Trophoblast cell (in vitro differentiated cells and primary cell): Measurements from ENCODE around the gene TDRD6.

ENCODE experiments used
- DNase-seq, 2 donors: peaks; one replicate each; pipeline ENCODE4 v3.0.0-alpha.2; 2016
- H2AFZ ChIP-seq: 2 replicates; pipeline ENCODE4 v1.6.1; 2013; ENCODE audit warnings: low read length, moderate library complexity, mild to moderate bottlenecking; ENCODE audit not compliant: insufficient read depth, poor library complexity
- H2AK5ac ChIP-seq: 2 replicates; pipeline ENCODE4 v1.6.1; 2013; ENCODE audit warnings: mild to moderate bottlenecking, low read length
- H2BK120ac ChIP-seq: 2 replicates; pipeline ENCODE4 v1.6.1; 2013; ENCODE audit warnings: low read length, mild to moderate bottlenecking, moderate library complexity; ENCODE audit not compliant: insufficient read depth, poor library complexity
- H2BK12ac ChIP-seq: 2 replicates; pipeline ENCODE4 v1.6.1; 2013; ENCODE audit warnings: mild to moderate bottlenecking, low read length, moderate library complexity
- H2BK5ac ChIP-seq: 2 replicates; pipeline ENCODE4 v1.6.1; 2013; ENCODE audit warnings: low read length, low read depth, moderate library complexity, mild to moderate bottlenecking; ENCODE audit not compliant: poor library complexity
- H3K14ac ChIP-seq: 2 replicates; pipeline ENCODE4 v1.6.1; 2013; ENCODE audit warnings: mild to moderate bottlenecking, low read length
- H3K18ac ChIP-seq: 2 replicates; pipeline ENCODE4 v1.6.1; 2013; ENCODE audit warnings: mild to moderate bottlenecking, low read length
- H3K23ac ChIP-seq: 2 replicates; pipeline ENCODE4 v1.6.1; 2013; ENCODE audit warnings: low read length
- H3K27ac ChIP-seq: 2 replicates; pipeline ENCODE4 v1.5.1; 2013; ENCODE audit warnings: low read depth, mild to moderate bottlenecking, inconsistent platforms, low read length, moderate library complexity
- H3K27me3 ChIP-seq: 2 replicates; pipeline ENCODE4 v1.6.1; 2013; ENCODE audit warnings: inconsistent platforms, mild to moderate bottlenecking, low read length, moderate library complexity; ENCODE audit not compliant: insufficient read depth
- H3K36me3 ChIP-seq, 2 experiments: 1 replicate in 1 of 2; 2 replicates in 1 of 2; pipeline ENCODE4 v1.6.1; 2013; ENCODE audit warnings: low read length in 2 of 2, mild to moderate bottlenecking in 2 of 2, moderate library complexity in 1 of 2; ENCODE audit not compliant: insufficient read depth in 2 of 2, control insufficient read depth in 1 of 2
- H3K4ac ChIP-seq: 2 replicates; pipeline ENCODE4 v1.6.1; 2013; ENCODE audit warnings: low read depth, mild to moderate bottlenecking, low read length, moderate library complexity
- H3K4me1 ChIP-seq, 2 experiments: 1 replicate in 1 of 2; 2 replicates in 1 of 2; pipeline ENCODE4 v1.6.1; 2013; ENCODE audit warnings: low read length in 2 of 2, mild to moderate bottlenecking in 2 of 2, moderate library complexity in 1 of 2; ENCODE audit not compliant: insufficient read depth in 2 of 2, control insufficient read depth in 1 of 2
- H3K4me2 ChIP-seq: 2 replicates; pipeline ENCODE4 v1.6.1; 2013; ENCODE audit warnings: inconsistent platforms, mild to moderate bottlenecking, low read length, moderate library complexity
- H3K4me3 ChIP-seq: 2 replicates; pipeline ENCODE4 v1.5.1; 2013; ENCODE audit warnings: mild to moderate bottlenecking, low read depth, low read length, inconsistent platforms
- H3K79me1 ChIP-seq: one replicate; pipeline ENCODE4 v1.6.1; 2013; ENCODE audit warnings: low read length
- H3K79me2 ChIP-seq: 2 replicates; pipeline ENCODE4 v1.6.1; 2013; ENCODE audit warnings: low read length, mild to moderate bottlenecking; ENCODE audit not compliant: control insufficient read depth, insufficient read depth, poor library complexity
- H3K9ac ChIP-seq: 2 replicates; pipeline ENCODE4 v1.6.1; 2013; ENCODE audit warnings: mild to moderate bottlenecking, low read length
- H3K9me3 ChIP-seq: 2 replicates; pipeline ENCODE4 v1.6.1; 2013; ENCODE audit warnings: low read depth, mild to moderate bottlenecking, control low read depth, inconsistent platforms, low read length; ENCODE audit not compliant: insufficient read depth
- H4K12ac ChIP-seq: 2 replicates; pipeline ENCODE4 v1.6.1; 2013; ENCODE audit warnings: low read depth, mild to moderate bottlenecking, low read length, moderate library complexity
- H4K8ac ChIP-seq: 2 replicates; pipeline ENCODE4 v1.6.1; 2013; ENCODE audit warnings: low read depth, mild to moderate bottlenecking, low read length, moderate library complexity
- H4K91ac ChIP-seq: one replicate; pipeline ENCODE4 v1.6.1; 2013; ENCODE audit warnings: low read depth, mild to moderate bottlenecking, low read length, moderate library complexity
- WGBS: extraction: QIAGEN DNeasy Blood & Tissue Kit; methylation state at CpG from one replicate; pipeline ENCODE4 v1.1.7; 2013; ENCODE audit warnings: missing lambda C conversion rate; ENCODE audit not compliant: insufficient read length, insufficient coverage; ENCODE audit errors: extremely low coverage; 5-methylcytosine and 5-hydroxymethylcytosine counted together

TDRD6 gene

DNA sequence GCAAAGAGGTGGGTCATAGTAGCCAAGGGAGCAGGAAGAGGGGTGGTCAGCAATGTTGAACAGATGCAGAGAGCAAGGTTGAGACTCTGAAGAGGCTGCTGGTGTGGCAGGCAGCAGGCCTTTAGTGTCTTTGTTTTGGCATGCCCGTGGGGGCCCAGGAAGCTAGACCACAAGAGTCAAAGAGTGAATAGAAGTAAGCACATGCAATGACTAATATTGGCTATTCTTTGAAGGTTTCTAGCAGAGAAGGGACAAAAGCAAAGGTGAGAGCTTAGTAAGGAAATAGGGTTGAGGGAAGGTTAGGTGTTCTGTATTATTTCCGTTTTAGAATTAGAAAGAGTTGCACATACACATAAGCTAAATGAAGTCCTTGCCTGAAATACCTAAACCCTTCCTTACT lies 18.8 kb downstream of the TDRD6 start:
- Histone ChIP-seq H3K36me3 (no peaks in the 10 kb centered on the region), H3K18ac (no peak overlapping the region), H3K9ac (no peak overlapping the region), H3K79me1 (no peaks in the 10 kb centered on the region), H2AFZ (no peak overlapping the region), H3K23ac (no peak overlapping the region), H2AK5ac (no peak overlapping the region), H3K4me3 (no peak overlapping the region), H3K9me3 (no peaks in the 10 kb centered on the region), H3K14ac (no peak overlapping the region), H2BK120ac (no peak overlapping the region), H3K27ac (no peak overlapping the region), H3K4me1 (no peaks in the 10 kb centered on the region), H3K4ac (no peak overlapping the region), H4K12ac (no peak overlapping the region), H2BK12ac (no peak overlapping the region), H4K8ac (no peak overlapping the region), H4K91ac (no peak overlapping the region), H3K27me3 (no peaks in the 10 kb centered on the region), H2BK5ac (no peak overlapping the region), H3K79me2 (no peaks in the 10 kb centered on the region), H3K4me2 (no peak overlapping the region)
- no peak for DNase-seq
- no CpG with 5 or more reads among the region's 2 CpGs for WGBS

DNA sequence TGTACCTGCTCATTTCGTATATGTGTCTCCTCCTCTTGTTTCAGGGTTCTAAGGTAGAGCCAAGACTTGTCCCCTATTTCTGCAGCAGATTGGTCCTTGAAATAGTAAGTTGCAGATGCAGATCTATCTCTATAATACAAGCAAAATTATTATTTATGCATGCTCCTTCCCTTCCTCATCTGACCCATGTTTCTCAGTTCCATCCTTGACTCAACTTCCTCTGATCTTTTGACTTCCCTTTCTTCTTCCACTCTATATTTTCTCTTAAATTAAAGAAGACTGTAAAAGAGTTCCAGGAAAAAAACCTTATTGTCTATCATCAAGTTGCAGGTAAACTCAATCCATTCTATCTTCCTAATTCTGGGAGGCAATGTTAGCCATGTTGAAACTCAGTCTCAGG lies 23.8 kb downstream of the TDRD6 start:
- Histone ChIP-seq H2AFZ (no peak overlapping the region), H3K4ac (no peak overlapping the region), H2BK12ac (no peak overlapping the region), H4K91ac (no peak overlapping the region), H4K8ac (no peak overlapping the region), H3K9ac (no peak overlapping the region), H3K79me2 (no peaks in the 10 kb centered on the region), H3K4me2 (no peak overlapping the region), H3K27me3 (no peaks in the 10 kb centered on the region), H2BK120ac (no peak overlapping the region), H3K18ac (no peak overlapping the region), H3K4me1 (no peaks in the 10 kb centered on the region), H3K14ac (no peak overlapping the region), H3K36me3 (no peaks in the 10 kb centered on the region), H3K79me1 (no peaks in the 10 kb centered on the region), H3K23ac (no peak overlapping the region), H3K27ac (no peak overlapping the region), H4K12ac (no peak overlapping the region), H3K9me3 (no peaks in the 10 kb centered on the region), H3K4me3 (no peak overlapping the region), H2BK5ac (no peak overlapping the region), H2AK5ac (no peak overlapping the region)
- no peak for DNase-seq
- no CpG with 5 or more reads among the region's 1 CpG for WGBS

DNA sequence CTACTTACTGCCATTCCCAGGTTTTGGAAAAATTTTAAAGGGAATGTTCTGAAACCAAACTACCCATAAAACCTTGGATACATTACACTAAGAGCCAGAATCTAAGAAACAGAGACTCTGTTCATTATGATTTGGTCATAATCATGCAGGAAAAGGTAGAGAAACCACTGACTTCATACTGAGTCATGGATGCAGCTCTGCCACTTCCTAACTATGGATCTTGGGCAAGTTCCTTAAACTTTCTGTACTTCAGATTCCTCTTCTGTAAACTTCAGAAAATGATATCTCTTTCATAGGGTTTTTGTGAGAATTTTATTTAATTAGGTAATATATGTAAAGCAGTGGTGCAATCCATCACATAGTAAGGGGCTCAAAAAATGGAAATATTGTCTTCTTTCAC lies 27.5 kb downstream of the TDRD6 start:
- no peak overlapping the region for H2BK5ac ChIP-seq
- H3K79me2 ChIP-seq, result no peaks in the 10 kb centered on the region
- H2BK120ac ChIP-seq, result no peak overlapping the region
- no peak overlapping the region for H3K14ac ChIP-seq
- no peak for DNase-seq
- no peaks in the 10 kb centered on the region for H3K36me3 ChIP-seq
- no peak overlapping the region for H3K23ac ChIP-seq
- no peak overlapping the region for H3K4me3 ChIP-seq
- H4K8ac ChIP-seq, result no peak overlapping the region
- no peak overlapping the region for H4K91ac ChIP-seq
- no peaks in the 10 kb centered on the region for H3K4me1 ChIP-seq
- no peaks in the 10 kb centered on the region for H3K79me1 ChIP-seq
- H3K18ac ChIP-seq, result no peak overlapping the region
- no peak overlapping the region for H2BK12ac ChIP-seq
- H3K4ac ChIP-seq, result no peak overlapping the region
- H3K9me3 ChIP-seq, result no peaks in the 10 kb centered on the region
- no peak overlapping the region for H3K4me2 ChIP-seq
- H4K12ac ChIP-seq, result no peak overlapping the region
- no peak overlapping the region for H2AFZ ChIP-seq
- no peaks in the 10 kb centered on the region for H3K27me3 ChIP-seq
- H2AK5ac ChIP-seq, result no peak overlapping the region
- H3K9ac ChIP-seq, result no peak overlapping the region
- no peak overlapping the region for H3K27ac ChIP-seq

DNA sequence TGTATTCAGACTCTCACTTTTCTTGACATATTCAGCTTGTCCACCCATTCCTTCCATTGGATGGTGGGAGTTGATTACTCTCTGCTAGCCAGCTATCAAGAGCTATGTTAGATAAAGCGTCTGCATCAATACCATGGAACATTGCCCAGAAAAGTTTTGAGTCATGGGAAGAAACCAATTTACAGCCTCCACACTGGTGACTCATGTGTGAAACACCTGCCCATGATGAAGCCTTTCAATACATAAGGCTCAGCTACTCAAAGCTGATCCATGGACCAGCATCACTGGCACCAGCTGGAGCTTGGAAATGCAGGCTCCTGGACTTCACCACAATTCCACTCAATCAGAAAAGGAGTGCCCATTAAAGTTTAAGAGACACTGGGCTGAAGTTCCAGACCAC lies 31.4 kb downstream of the TDRD6 start:
- no peaks in the 10 kb centered on the region for H3K79me1 ChIP-seq
- no peaks in the 10 kb centered on the region for H3K27me3 ChIP-seq

More for the DNA sequence above, 31.4 kb downstream of the TDRD6 start:
- no peaks in the 10 kb centered on the region for H3K36me3 ChIP-seq
- H2AFZ ChIP-seq, result no peak overlapping the region
- H3K27ac ChIP-seq, result no peak overlapping the region
- H3K9me3 ChIP-seq, result no peaks in the 10 kb centered on the region
- H3K23ac ChIP-seq, result no peak overlapping the region
- peak; percentile 19 to 31 for DNase-seq
- no peaks in the 10 kb centered on the region for H3K4me1 ChIP-seq
- no CpG with 5 or more reads among the region's 1 CpG for WGBS
- H2AK5ac ChIP-seq, result no peak overlapping the region
- no peak overlapping the region for H2BK120ac ChIP-seq
- H3K4ac ChIP-seq, result no peak overlapping the region
- H4K8ac ChIP-seq, result no peak overlapping the region
- H4K12ac ChIP-seq, result no peak overlapping the region
- H3K79me2 ChIP-seq, result no peaks in the 10 kb centered on the region
- H3K14ac ChIP-seq, result no peak overlapping the region
- no peak overlapping the region for H3K4me3 ChIP-seq
- no peak overlapping the region for H3K4me2 ChIP-seq
- H2BK12ac ChIP-seq, result no peak overlapping the region
- no peak overlapping the region for H2BK5ac ChIP-seq
- no peak overlapping the region for H3K9ac ChIP-seq
- no peak overlapping the region for H3K18ac ChIP-seq
- H4K91ac ChIP-seq, result no peak overlapping the region
